GM18498 (cell line): ENCODE measurements around the gene CROCC2.

Experiments used
- ATAC-seq: cut with Tn5 transposase; IDR thresholded peaks from one replicate; pipeline ENCODE4 v1.9.1; 2021; ENCODE audit warnings: mild to moderate bottlenecking, moderate library complexity; ENCODE audit not compliant: unreplicated experiment

Gene CROCC2

DNA sequence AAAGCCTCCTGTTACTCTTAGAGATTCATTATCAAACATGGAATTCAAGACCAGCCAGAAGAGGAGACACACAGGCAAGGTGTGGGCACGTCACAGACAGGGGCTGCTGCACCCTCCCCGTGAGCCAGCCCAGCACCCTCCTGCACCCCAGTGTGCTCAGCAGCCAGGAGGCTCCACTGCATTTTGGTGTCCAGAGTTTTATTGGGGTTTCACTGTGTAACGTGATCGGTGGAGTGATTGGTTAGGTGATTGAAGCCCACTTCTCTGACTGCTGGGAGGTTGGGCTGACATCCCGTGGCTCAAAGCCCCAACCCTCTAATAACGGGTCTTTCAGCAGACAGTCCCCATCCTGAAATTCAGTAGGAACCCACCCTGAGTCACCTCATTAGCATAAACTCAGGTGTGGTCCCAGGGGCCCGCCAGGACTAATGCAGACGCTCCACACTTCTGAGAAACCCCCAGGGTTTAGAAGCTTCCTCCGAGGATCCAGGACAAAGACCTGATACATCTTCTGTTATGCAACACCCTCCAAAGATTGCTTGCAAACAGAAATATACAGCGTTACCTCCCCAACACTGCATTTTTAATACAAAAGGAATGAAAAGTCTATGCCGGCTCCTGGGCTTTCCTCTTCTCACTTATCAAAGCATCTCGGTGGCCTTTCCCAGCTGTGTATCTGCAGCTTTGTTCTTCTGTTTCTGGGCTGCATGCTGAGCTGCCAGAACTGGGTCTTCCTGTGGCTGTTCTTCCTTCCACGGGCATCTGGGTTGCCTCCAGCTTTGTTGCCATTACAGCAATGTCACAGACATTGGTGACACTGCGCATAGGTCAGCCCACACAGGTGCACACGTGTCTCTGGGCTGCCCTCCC lies 48.5 kb downstream of the CROCC2 start:
- ATAC-seq, result no peak

DNA sequence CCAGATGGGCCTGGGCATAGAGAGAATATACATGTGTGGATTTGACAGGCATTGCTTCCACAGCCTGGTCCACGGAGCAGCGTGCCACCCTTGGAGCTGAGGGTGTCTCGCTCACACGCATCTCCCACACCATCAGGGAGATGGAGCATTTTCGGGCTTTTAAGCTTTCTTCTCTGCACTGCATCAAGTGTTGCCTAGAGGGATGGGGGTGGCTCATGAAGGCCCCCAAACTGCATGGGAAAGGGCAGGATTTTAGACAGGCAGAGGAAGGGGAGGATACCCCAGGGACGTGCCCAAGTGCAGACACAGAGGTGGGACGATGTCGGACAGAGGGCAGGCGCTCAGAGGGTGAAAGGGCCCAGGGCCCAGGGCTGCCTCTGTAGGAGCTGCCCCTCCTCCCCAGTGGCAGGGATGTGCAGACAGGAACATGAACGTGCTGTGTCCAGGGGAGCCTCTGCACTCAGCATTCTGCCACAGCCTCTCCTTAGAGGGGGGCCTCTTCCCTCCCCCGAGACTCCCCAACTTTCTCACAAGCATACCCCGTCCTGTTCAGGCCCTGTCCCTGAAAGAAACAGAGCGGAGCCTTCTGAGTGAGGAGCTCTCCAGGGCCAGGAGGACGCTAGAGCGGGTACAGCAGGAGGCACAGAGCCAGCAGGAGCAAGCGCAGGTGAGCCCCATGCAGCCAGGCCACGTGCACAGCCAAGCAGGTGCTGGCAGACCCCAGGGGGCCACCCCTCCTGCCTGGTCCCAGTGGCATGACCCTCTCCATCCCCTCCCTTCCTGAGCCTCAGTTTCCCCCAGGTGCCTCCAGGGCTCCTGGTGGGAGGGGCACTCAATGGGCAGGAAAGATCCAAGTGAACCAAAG lies 49.4 kb downstream of the CROCC2 start:
- ATAC-seq, result no peak

GRCh38 chr2:240956171-240956934 lies 50.2 kb downstream of the CROCC2 start:
- no peak for ATAC-seq

- ATAC-seq, result no peak
Measured at GRCh38 chr2:240956935-240957655, 51.0 kb downstream of the CROCC2 start.

DNA sequence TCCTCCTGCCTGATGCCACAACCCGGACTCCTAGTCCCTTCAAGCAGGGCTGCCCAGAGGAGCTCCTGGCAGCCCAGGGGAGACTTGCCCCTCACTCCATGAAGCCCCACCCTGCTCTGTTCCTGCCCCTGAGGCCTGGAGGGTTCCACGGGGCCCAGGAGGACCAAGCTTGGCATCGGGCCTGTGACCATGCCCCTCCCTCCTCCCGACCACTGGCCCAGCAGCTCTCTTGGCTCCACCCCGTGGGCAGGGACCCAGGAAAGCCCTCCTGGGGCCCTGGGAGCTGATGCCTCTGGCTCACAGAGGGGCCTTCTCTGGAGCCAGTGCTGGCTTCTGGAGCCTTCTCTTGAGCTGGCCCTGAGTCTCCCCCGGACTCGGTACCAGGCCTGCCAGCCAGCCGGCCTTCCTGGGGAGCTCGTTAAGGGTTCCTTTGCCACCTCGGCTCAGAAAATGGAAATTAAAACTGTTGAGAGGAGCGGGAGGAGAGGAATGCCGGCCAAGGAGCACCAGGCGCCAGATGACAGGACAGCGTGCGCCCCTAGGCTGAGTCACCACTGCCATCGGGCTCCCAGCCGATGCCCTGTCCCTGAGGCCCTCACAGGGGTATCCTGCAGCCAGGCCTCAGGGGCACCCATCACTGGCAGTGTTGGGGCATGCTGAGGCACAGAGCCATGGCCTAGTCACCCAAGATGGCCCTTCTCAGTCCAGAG lies 51.7 kb downstream of the CROCC2 start:
- ATAC-seq, result no peak

DNA sequence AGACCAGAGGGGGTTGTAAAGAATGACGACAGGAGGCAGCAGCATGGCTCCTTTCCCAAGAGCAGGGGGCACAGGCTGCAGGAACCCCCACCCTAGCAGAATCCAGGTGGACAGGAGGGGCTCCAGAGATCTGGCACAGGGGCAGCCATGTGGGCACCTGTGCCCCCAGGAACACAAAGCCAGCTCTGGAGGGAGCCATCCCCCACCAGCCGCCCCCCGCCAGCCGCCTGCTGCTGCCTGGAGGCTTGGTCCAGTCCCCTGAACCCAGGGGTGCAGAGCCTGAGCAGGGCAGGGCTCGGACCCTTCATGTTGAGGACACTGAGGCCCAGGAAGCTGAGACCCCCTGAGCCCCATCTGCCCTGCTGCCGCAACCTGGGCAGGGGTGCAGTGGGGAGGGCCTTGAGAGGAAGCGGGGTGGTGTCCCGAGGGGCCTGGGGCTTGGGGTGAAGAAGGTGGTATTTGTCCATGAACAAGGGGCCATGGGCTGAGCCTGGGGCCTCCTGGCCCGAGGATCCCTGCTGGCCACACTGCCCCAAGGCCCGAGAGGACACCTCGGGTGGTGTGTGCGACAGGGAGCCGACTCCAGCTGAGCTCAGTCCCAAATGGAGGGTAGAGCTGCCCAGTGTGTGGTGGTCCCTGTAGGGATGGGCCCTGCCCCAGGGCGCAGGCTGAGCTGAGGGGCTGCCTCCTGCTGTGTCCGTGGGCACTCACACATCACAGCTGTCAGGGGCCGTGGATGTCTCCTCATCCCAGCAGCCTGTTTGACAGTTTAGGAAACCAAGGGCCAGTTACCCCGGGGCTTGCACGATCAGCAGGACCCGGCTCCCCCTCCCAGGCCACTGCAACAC lies 52.5 kb downstream of the CROCC2 start:
- no peak for ATAC-seq

- no peak for ATAC-seq
Measured at GRCh38 chr2:240959214-240959940, 53.2 kb downstream of the CROCC2 start.

GRCh38 chr2:240959941-240960308 lies 53.8 kb downstream of the CROCC2 start:
- ATAC-seq, result no peak

GRCh38 chr2:240960309-240960970 lies 54.3 kb downstream of the CROCC2 start:
- no peak for ATAC-seq

- no peak for ATAC-seq
Measured at GRCh38 chr2:240960971-240961876, 55.1 kb downstream of the CROCC2 start.

DNA sequence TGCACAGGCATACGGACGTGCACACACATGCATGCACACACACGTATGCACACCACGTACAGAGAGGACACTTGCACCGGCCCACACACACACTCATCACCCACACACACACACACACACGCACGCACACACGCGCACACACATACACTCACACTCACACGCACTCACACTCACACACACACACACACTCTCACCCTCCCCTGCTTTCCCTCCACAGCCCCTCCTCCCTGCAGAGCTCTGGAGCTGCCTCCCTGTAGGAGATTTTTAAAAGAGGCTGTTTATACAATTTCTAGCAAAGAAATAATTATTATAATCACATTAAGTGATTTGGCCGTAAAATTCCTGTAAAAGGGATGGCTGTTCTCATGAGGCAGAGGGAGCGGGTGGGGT lies 55.8 kb downstream of the CROCC2 start:
- ATAC-seq, result no peak

DNA sequence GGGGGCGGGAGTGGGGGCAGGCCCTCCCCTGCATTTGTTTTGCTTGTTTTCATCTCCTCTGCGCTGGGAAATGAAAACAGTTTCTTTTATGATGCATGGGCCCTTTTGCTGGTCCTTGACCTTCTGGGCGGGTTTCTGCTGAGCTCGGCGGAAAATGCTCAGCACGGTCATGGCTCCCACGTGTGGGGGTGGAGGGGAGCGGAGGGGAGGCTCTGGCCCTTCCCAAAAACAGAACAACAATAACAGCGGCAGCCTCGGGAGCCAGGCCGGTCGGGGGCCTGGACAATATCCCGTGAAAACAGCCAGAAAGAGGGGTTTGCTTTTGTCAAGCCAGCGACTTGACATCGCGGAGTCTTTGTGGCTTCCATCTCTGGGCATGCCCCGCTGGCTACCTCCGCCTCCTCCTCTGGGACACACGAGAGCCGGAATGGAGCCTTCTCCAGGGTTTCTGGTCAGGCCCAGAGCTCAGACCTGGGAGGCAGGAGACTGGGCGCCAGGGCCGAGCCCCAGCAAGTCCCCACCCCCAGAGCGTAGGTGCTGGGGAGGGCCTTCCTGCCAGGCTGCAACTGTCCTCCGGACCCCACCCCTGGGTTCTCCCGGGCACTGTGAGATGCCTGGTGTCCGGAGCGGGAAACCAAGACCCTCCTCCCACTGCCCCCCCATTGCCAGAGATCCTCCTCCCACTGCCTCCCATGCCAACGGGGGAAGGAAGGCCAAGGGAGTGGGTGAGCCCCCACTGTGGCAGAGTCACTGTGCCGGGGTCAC lies 56.3 kb downstream of the CROCC2 start:
- no peak for ATAC-seq

GRCh38 chr2:240963065-240963867 lies 57.1 kb downstream of the CROCC2 start:
- no peak for ATAC-seq

GRCh38 chr2:240963868-240964703 lies 58.0 kb downstream of the CROCC2 start:
- no peak for ATAC-seq
